Glutamatergic neuron (in vitro differentiated cells): ENCODE data around the gene FKBP1A. TPM values are rescaled to one million over a fixed set of nuclear protein-coding genes. Genes with fewer than 3 reads are reported as not detected.
"Not testable (repeated sequence)": the region's sequence is repeated elsewhere in the genome, so short reads cannot be mapped to it uniquely, and the experiment has no call there.

Experiments
- DNase-seq: peaks from one replicate; pipeline ENCODE4 v3.0.0; 2022
- H3K27ac Mint-ChIP-seq: one replicate; pipeline ENCODE4 v1.8.0; 2020; ENCODE audit warnings: mild to moderate bottlenecking, mixed read lengths, inconsistent platforms; ENCODE audit not compliant: unreplicated experiment
- H3K27me3 Mint-ChIP-seq: one replicate; pipeline ENCODE4 v1.8.0; 2020; ENCODE audit warnings: mild to moderate bottlenecking, moderate library complexity, mixed read lengths, inconsistent platforms; ENCODE audit not compliant: unreplicated experiment
- H3K36me3 Mint-ChIP-seq: one replicate; pipeline ENCODE4 v1.8.0; 2020; ENCODE audit warnings: mild to moderate bottlenecking, mixed read lengths, inconsistent platforms; ENCODE audit not compliant: unreplicated experiment
- H3K4me1 Mint-ChIP-seq: one replicate; pipeline ENCODE4 v1.8.0; 2020; ENCODE audit warnings: mild to moderate bottlenecking, low read depth, mixed read lengths, inconsistent platforms; ENCODE audit not compliant: unreplicated experiment
- H3K4me3 Mint-ChIP-seq: one replicate; pipeline ENCODE4 v1.8.0; 2020; ENCODE audit warnings: mild to moderate bottlenecking, mixed read lengths, inconsistent platforms; ENCODE audit not compliant: unreplicated experiment
- H3K9me3 Mint-ChIP-seq: one replicate; pipeline ENCODE4 v1.8.0; 2020; ENCODE audit warnings: mild to moderate bottlenecking, moderate library complexity, mixed read lengths, inconsistent platforms; ENCODE audit not compliant: unreplicated experiment
- total RNA-seq: library from RNA; stranded (reverse); fragmentation: NEBNext Ultra II Directional; extraction: Animal tissue kit (Norgen Biotek cat#: 25700); gene quantifications from one replicate; pipeline ENCODE4 v1.2.1, GENCODE V29; 2021; ENCODE audit not compliant: unreplicated experiment
- TF ChIP-seq, protein P1 (sequence below): fragments of 200-600 bp; sonication (generic); IDR thresholded peaks from one replicate; pipeline ENCODE4 v1.5.0; 2021; ENCODE audit not compliant: partially characterized antibody, unreplicated experiment

Gene FKBP1A
- total RNA-seq, 1 donor from 2014 or later: 350 TPM

DNA sequence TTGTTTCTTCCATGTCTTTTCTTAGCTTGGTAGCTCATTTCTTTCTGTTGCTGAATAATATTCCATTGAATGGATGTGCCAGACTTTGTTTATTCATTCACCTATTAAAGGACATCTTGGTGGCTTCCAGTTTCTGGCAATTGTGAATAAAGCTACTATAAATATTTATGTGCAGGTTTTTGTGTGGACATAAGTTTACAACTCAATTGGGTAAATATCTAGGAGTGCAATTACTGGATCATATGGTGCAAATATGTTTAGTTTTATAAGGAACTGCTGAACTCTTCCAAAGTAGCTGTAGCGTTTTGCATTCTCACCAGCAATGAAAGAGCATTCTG lies 47.1 kb downstream of the FKBP1A start:
- Mint-ChIP-seq H3K4me3 (no peak overlapping the region), H3K36me3 (peaks cover 19% of the 10 kb centered on the region), H3K9me3 (peaks cover 5% of the 10 kb centered on the region), H3K27me3 (peaks cover 9% of the 10 kb centered on the region), H3K4me1 (peaks cover 18% of the 10 kb centered on the region), H3K27ac (no peak overlapping the region)
- no peak for DNase-seq
- TF ChIP-seq, protein P1, sequence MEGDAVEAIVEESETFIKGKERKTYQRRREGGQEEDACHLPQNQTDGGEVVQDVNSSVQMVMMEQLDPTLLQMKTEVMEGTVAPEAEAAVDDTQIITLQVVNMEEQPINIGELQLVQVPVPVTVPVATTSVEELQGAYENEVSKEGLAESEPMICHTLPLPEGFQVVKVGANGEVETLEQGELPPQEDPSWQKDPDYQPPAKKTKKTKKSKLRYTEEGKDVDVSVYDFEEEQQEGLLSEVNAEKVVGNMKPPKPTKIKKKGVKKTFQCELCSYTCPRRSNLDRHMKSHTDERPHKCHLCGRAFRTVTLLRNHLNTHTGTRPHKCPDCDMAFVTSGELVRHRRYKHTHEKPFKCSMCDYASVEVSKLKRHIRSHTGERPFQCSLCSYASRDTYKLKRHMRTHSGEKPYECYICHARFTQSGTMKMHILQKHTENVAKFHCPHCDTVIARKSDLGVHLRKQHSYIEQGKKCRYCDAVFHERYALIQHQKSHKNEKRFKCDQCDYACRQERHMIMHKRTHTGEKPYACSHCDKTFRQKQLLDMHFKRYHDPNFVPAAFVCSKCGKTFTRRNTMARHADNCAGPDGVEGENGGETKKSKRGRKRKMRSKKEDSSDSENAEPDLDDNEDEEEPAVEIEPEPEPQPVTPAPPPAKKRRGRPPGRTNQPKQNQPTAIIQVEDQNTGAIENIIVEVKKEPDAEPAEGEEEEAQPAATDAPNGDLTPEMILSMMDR: no peak

- Mint-ChIP-seq H3K36me3 (peaks cover 14% of the 10 kb centered on the region), H3K4me1 (peaks cover 18% of the 10 kb centered on the region), H3K27me3 (peaks cover 9% of the 10 kb centered on the region), H3K27ac (no peak overlapping the region), H3K4me3 (no peak overlapping the region), H3K9me3 (peaks cover 2% of the 10 kb centered on the region)
- TF ChIP-seq, protein P1: no peak
- DNase-seq: no peak
Observed at GRCh38 chr20:1345030-1345755, 47.7 kb downstream of the FKBP1A start.

DNA sequence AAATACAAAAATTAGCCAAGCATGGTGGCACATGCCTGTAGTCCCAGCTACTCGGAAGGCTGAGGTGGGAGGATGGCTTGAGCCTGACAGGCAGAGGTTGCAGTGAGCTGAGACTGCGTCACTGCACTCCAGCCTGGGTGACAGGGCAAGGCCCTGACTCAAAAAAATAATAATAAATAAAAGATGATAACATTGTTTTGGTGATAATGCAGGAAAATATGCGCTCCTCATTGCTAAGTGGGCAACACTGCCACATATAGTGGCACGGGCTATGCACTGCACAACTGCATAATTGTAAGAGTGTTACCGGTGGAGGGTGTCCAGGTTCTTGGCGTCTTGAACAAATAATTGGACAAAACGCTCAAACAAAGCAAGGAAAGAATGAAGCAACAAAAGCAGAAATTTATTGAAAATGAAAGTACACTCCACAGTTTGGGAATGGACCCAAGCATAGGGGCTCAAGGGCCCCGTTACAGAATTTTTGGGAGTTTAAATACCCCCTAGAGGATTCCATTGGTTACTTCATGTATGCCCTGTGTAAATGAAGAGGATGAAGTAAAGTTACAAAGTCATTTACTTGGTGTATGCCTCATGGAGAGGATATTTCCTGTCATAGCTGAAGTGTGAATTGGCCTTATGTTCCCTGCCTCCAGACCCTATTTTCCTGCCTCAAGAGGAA lies 49.3 kb downstream of the FKBP1A start:
- not testable (repeated sequence) for H3K9me3 Mint-ChIP-seq, H3K27me3 Mint-ChIP-seq, H3K4me3 Mint-ChIP-seq, DNase-seq
- peaks cover 21% of the 10 kb centered on the region for H3K4me1 Mint-ChIP-seq
- H3K36me3 Mint-ChIP-seq: peaks cover 14% of the 10 kb centered on the region
- H3K27ac Mint-ChIP-seq: peak overlapping the region; percentile 43

GRCh38 chr20:1341561-1342265 lies 51.1 kb downstream of the FKBP1A start:
- peak; percentile 83 for DNase-seq
- Mint-ChIP-seq H3K36me3 (peaks cover 4% of the 10 kb centered on the region), H3K27me3 (peaks cover 8% of the 10 kb centered on the region), H3K9me3 (peaks cover 2% of the 10 kb centered on the region), H3K4me1 (peaks cover 21% of the 10 kb centered on the region), H3K27ac (peak overlapping the region; percentile 94), H3K4me3 (peak overlapping the region; percentile 49)
- TF ChIP-seq, protein P1: no peak

- no peak for DNase-seq
- TF ChIP-seq, protein P1: no peak
- peaks cover 11% of the 10 kb centered on the region for H3K27me3 Mint-ChIP-seq
- no peaks in the 10 kb centered on the region for H3K36me3 Mint-ChIP-seq
- peaks cover 23% of the 10 kb centered on the region for H3K4me1 Mint-ChIP-seq
- no peak overlapping the region for H3K4me3 Mint-ChIP-seq
- peaks cover 2% of the 10 kb centered on the region for H3K9me3 Mint-ChIP-seq
- H3K27ac Mint-ChIP-seq: no peak overlapping the region
Observed at GRCh38 chr20:1338801-1339200, 54.1 kb downstream of the FKBP1A start.
